DND-41 (cell line): Measurements from ENCODE around the gene IARS2.

Experiments
- CTCF ChIP-seq: IDR thresholded peaks from 2 replicates; pipeline ENCODE4 v1.5.1; 2012; ENCODE audit warnings: borderline replicate concordance, low read length, moderate library complexity, mild to moderate bottlenecking; ENCODE audit not compliant: poor library complexity, severe bottlenecking; ENCODE audit errors: extremely low read depth
- EZH2 ChIP-seq: IDR thresholded peaks from 3 replicates; pipeline ENCODE4 v1.6.1; 2012; ENCODE audit warnings: borderline replicate concordance, low read depth, mild to moderate bottlenecking, moderate library complexity, low read length, inconsistent platforms; ENCODE audit not compliant: severe bottlenecking

GRCh38 chr1:220046052-220046930 lies 47.6 kb upstream of the IARS2 start, which contains the start of gene EPRS1:
- TF ChIP-seq CTCF (peak; percentile 86), EZH2 (no peak)
